ENCODE data around the gene KRT84.

Gene KRT84

GRCh38 chr12:52327830-52328500, 57.5 kb downstream of the KRT84 start:
- intact Hi-C loops (cut with micrococcal nuclease) = loop anchor here (1.0 to 5.0 kb wide), 2 partner anchors 106 to 171 kb away; no protein-coding TSS in a partner anchor
- Mint-ChIP-seq H3K27ac (no peak overlapping the region), H3K4me3 (no peak overlapping the region), H3K27me3 (peaks cover 38% of the 10 kb centered on the region), H3K9me3 (no peaks in the 10 kb centered on the region), H3K36me3 (ENCODE audit: low read depth) (no peaks in the 10 kb centered on the region), H3K4me1 (ENCODE audit: low read depth) (peaks cover 5% of the 10 kb centered on the region)

Measured in dendritic cell treated with granulocyte-macrophage colony-stimulating factor and Interleukin-4, amounts not matched to agents 40 ng/mL and 50 ng/mL, for 4 days (primary cell).